H1 (cell line): ENCODE data around the gene CRADD. TPM values are rescaled to one million over a fixed set of nuclear protein-coding genes. Genes with fewer than 3 reads are reported as not detected.

ENCODE experiments used
- CTCF ChIA-PET: fragments of 300-600 bp; sonication (Branson Sonifier 250); formaldehyde crosslinking; loops from one replicate; lab custom pipeline; 2021; ENCODE audit not compliant: partially characterized antibody; lab: Charles Lee
- POLR2A ChIA-PET: fragments of 300-600 bp; sonication (Branson Sonifier 250); formaldehyde crosslinking; loops from one replicate; lab custom pipeline; 2021; ENCODE audit warnings: inconsistent platforms; ENCODE audit not compliant: partially characterized antibody; lab: Charles Lee
- DNase-seq, 2 experiments: peaks; one replicate each; pipeline versions ENCODE4 v3.0.0 to v3.0.0-alpha.2; 2010 to 2022; ENCODE audit warnings: low spot score in 2 of 2, low read depth in 1 of 2, mixed read lengths in 1 of 2
- FAIRE-seq: peaks from 2 replicates; lab custom pipeline; 2011; peaks lifted over from hg19 to GRCh38; lab: Jason Lieb, UNC
- H2AFZ ChIP-seq: 2 replicates; pipeline ENCODE4 v1.8.1; 2012; ENCODE audit warnings: low read length, inconsistent platforms
- H2AK5ac ChIP-seq: 2 replicates; pipeline ENCODE4 v1.6.1; 2013; ENCODE audit warnings: low read depth, low read length
- H2BK120ac ChIP-seq: replicated peaks from 2 replicates; pipeline ENCODE3; 2013; ENCODE audit warnings: low read depth, low read length, inconsistent platforms
- H2BK12ac ChIP-seq: 2 replicates; pipeline ENCODE4 v1.6.1; 2013; ENCODE audit warnings: low read depth, low read length
- H2BK15ac ChIP-seq: 2 replicates; pipeline ENCODE4 v1.6.1; 2013; ENCODE audit warnings: low read length
- H2BK20ac ChIP-seq: 2 replicates; pipeline ENCODE4 v1.6.1; 2013; ENCODE audit warnings: low read length
- H2BK5ac ChIP-seq: 2 replicates; pipeline ENCODE4 v1.6.1; 2013; ENCODE audit warnings: low read depth, low read length
- H3K14ac ChIP-seq: 2 replicates; pipeline ENCODE4 v1.6.1; 2013; ENCODE audit warnings: inconsistent platforms; ENCODE audit not compliant: insufficient read length
- H3K18ac ChIP-seq: 2 replicates; pipeline ENCODE4 v1.6.1; 2013; ENCODE audit warnings: low read length; ENCODE audit errors: extremely low read depth
- H3K23ac ChIP-seq: 2 replicates; pipeline ENCODE4 v1.6.1; 2013; ENCODE audit warnings: inconsistent platforms; ENCODE audit not compliant: insufficient read length
- H3K23me2 ChIP-seq: 2 replicates; pipeline ENCODE4 v1.6.1; 2013; ENCODE audit warnings: low read depth, low read length
- H3K27ac ChIP-seq: 2 replicates; pipeline ENCODE4 v1.6.1; 2011; ENCODE audit warnings: low read depth, low read length, inconsistent platforms
- H3K27me3 ChIP-seq, 4 experiments: replicated peaks in 1 of 4; 1 replicate in 1 of 4; 2 replicates in 3 of 4; pipeline versions ENCODE4 v1.6.1 to v1.8.1; 2011 to 2013; ENCODE audit warnings: low read length in 3 of 4, mild to moderate bottlenecking in 3 of 4, inconsistent platforms in 2 of 4, mixed read lengths in 2 of 4, moderate library complexity in 1 of 4; ENCODE audit not compliant: control insufficient read depth in 3 of 4, insufficient read depth in 3 of 4; ENCODE audit errors: extremely low read depth in 1 of 4
- H3K36me3 ChIP-seq, 4 experiments: 2 replicates each; pipeline versions ENCODE4 v1.6.1 to v1.8.1; 2011 to 2013; ENCODE audit warnings: mild to moderate bottlenecking in 4 of 4, low read length in 3 of 4, moderate library complexity in 2 of 4, control low read depth in 1 of 4, inconsistent platforms in 1 of 4; ENCODE audit not compliant: insufficient read depth in 4 of 4, control insufficient read depth in 2 of 4
- H3K4ac ChIP-seq: replicated peaks from 2 replicates; pipeline ENCODE3; 2013; ENCODE audit warnings: low read length, low read depth, mixed read lengths, inconsistent platforms; ENCODE audit not compliant: insufficient read length
- H3K4me1 ChIP-seq, 4 experiments: replicated peaks in 1 of 4; 1 replicate in 1 of 4; 2 replicates in 3 of 4; pipeline versions ENCODE4 v1.6.1 to v1.8.1; 2011 to 2013; ENCODE audit warnings: low read length in 3 of 4, inconsistent platforms in 2 of 4, mixed read lengths in 1 of 4; ENCODE audit not compliant: insufficient read depth in 4 of 4, control insufficient read depth in 3 of 4
- H3K4me2 ChIP-seq, 2 experiments: 2 replicates each; pipeline versions ENCODE4 v1.6.1 to v1.8.1; 2011 to 2013; ENCODE audit warnings: low read depth in 2 of 2, low read length in 2 of 2, control low read depth in 1 of 2, inconsistent platforms in 1 of 2, mild to moderate bottlenecking in 1 of 2; ENCODE audit not compliant: insufficient read depth in 1 of 2
- H3K4me3 ChIP-seq, 4 experiments: fragments of 200-600, 300-600 bp in 1 of 4; sonication (generic), shearing (Covaris generic), sonication (Bioruptor Twin) in 1 of 4; 2 replicates each; pipeline versions ENCODE4 v1.5.1 to v1.8.1; 2011 to 2016; ENCODE audit warnings: low read length in 4 of 4, low read depth in 3 of 4, control low read depth in 2 of 4, inconsistent platforms in 2 of 4, mild to moderate bottlenecking in 2 of 4, mixed read lengths in 1 of 4, moderate library complexity in 1 of 4; ENCODE audit not compliant: insufficient read depth in 2 of 4; ENCODE audit errors: extremely low read depth in 1 of 4
- H3K56ac ChIP-seq: replicated peaks from 2 replicates; pipeline ENCODE3; 2013; ENCODE audit warnings: low read depth, mild to moderate bottlenecking, mixed read lengths, low read length, inconsistent platforms; ENCODE audit not compliant: insufficient read length
- H3K79me1 ChIP-seq: 2 replicates; pipeline ENCODE4 v1.6.1; 2013; ENCODE audit warnings: low read depth, low read length, control low read depth
- H3K79me2 ChIP-seq, 2 experiments: 2 replicates each; pipeline versions ENCODE4 v1.6.1 to v1.8.1; 2012 to 2013; ENCODE audit warnings: low read length in 2 of 2, mild to moderate bottlenecking in 2 of 2, inconsistent platforms in 1 of 2; ENCODE audit not compliant: insufficient read depth in 2 of 2, control insufficient read depth in 1 of 2
- H3K9ac ChIP-seq, 4 experiments: replicated peaks in 1 of 4; 1 replicate in 1 of 4; 2 replicates in 3 of 4; pipeline versions ENCODE4 v1.6.1 to v1.8.1; 2011 to 2013; ENCODE audit warnings: low read depth in 3 of 4, low read length in 3 of 4, control low read depth in 2 of 4, mild to moderate bottlenecking in 2 of 4, moderate library complexity in 2 of 4, inconsistent platforms in 1 of 4; ENCODE audit errors: extremely low read depth in 1 of 4
- H3K9me3 ChIP-seq, 2 experiments: 2 replicates each; pipeline versions ENCODE4 v1.6.1 to v1.8.1; 2012 to 2013; ENCODE audit warnings: mild to moderate bottlenecking in 2 of 2, moderate library complexity in 2 of 2, control low read depth in 1 of 2, inconsistent platforms in 1 of 2, low read depth in 1 of 2, low read length in 1 of 2, mixed read lengths in 1 of 2; ENCODE audit not compliant: insufficient read depth in 2 of 2
- H4K20me1 ChIP-seq, 2 experiments: replicated peaks in 1 of 2; 2 replicates each; pipeline versions ENCODE3 to v1.8.1; 2011 to 2013; ENCODE audit warnings: inconsistent platforms in 2 of 2, low read length in 2 of 2, mild to moderate bottlenecking in 1 of 2; ENCODE audit not compliant: insufficient read depth in 2 of 2, control insufficient read depth in 1 of 2
- H4K5ac ChIP-seq: 2 replicates; pipeline ENCODE4 v1.6.1; 2013; ENCODE audit warnings: low read length, low read depth, mixed read lengths, inconsistent platforms; ENCODE audit not compliant: insufficient read length
- H4K8ac ChIP-seq: 2 replicates; pipeline ENCODE4 v1.8.0; 2013; ENCODE audit warnings: mild to moderate bottlenecking, moderate library complexity, low read length, inconsistent platforms; ENCODE audit not compliant: insufficient read depth; ENCODE audit errors: extremely low read depth
- H4K91ac ChIP-seq: replicated peaks from 2 replicates; pipeline ENCODE3; 2013; ENCODE audit warnings: low read length, mixed read lengths, inconsistent platforms; ENCODE audit not compliant: insufficient read length
- CHD1 ChIP-seq: IDR thresholded peaks from 2 replicates; pipeline ENCODE4 v1.6.1; 2012; ENCODE audit warnings: low read depth, low read length, improper control_type of control experiment
- TAF7 ChIP-seq: optimal IDR thresholded peaks from 2 replicates; pipeline ENCODE3; 2011; ENCODE audit warnings: low read depth, mild to moderate bottlenecking, inconsistent platforms, low read length, moderate library complexity, borderline replicate concordance
- TCF12 ChIP-seq: IDR thresholded peaks from 2 replicates; pipeline ENCODE4 v1.6.1; 2011; ENCODE audit warnings: low read depth, mild to moderate bottlenecking, low read length
- polyA plus RNA-seq, 7 experiments: library from polyadenylated mRNA; depleted of rRNA in 3 of 7; stranded (reverse) in 5 of 7; unstranded in 2 of 7; fragments of >200 nt in 5 of 7; fragments of 200-250 nt in 2 of 7; gene quantifications; 1 replicate in 5 of 7; 2 replicates in 1 of 7; 4 replicates in 1 of 7; pipeline versions ENCODE4 v1.2.1 to v1.2.3, GENCODE V29; 2011 to 2013; ENCODE audit warnings: missing spikeins in 2 of 7, mixed read lengths in 2 of 7
- total RNA-seq: library from RNA; stranded (reverse); fragmentation: NEBNext Ultra II Directional; extraction: Animal tissue kit (Norgen Biotek cat#: 25700); gene quantifications from 2 replicates; pipeline ENCODE4 v1.2.1, GENCODE V29; 2021

Gene CRADD
- total and polyA plus RNA-seq, 2 of the 8 experiments (the other 6 are each of a cell fraction or from before 2014, with no cell fraction given): 8.1 to 15.4 TPM

- CTCF ChIA-PET: interaction anchor here (1.0 to 1.9 kb wide), 3 partner anchors 9 to 375 kb away, joined by 3 to 7 read pairs (median 6); no protein-coding TSS in a partner anchor
- FAIRE-seq: no peak
- TF ChIP-seq CHD1 (no peak), TAF7 (no peak), TCF12 (no peak)
These were observed 48.4 kb downstream of the CRADD start for GRCh38 chr12:93725531-93725930.

More at GRCh38 chr12:93725531-93725930, 48.4 kb downstream of the CRADD start:
- no peak overlapping the region for H3K4ac ChIP-seq
- H3K27ac ChIP-seq: no peak overlapping the region
- POLR2A ChIA-PET: no interaction called here
- no peak overlapping the region for H4K5ac ChIP-seq
- H3K79me2 ChIP-seq: no peaks in the 10 kb centered on the region
- no peak overlapping the region for H3K4me3 ChIP-seq
- H3K56ac ChIP-seq: no peak overlapping the region
- no peak overlapping the region for H3K4me2 ChIP-seq
- no peak overlapping the region for H2AFZ ChIP-seq
- no peak overlapping the region for H3K23ac ChIP-seq
- H2BK20ac ChIP-seq: no peak overlapping the region
- no peak overlapping the region for H2BK5ac ChIP-seq
- H3K4me1 ChIP-seq: peaks cover 0 to 8% (median 0%) of the 10 kb centered on the region in 4 experiments; a peak in 2 of 7 replicates
- no peaks in the 10 kb centered on the region for H3K23me2 ChIP-seq
- H3K9me3 ChIP-seq: no peaks in the 10 kb centered on the region; a peak in 1 of 4 replicates
- no peak overlapping the region for H2AK5ac ChIP-seq
- no peaks in the 10 kb centered on the region for H3K27me3 ChIP-seq
- H3K14ac ChIP-seq: no peak overlapping the region
- no peak overlapping the region for H2BK120ac ChIP-seq
- H3K18ac ChIP-seq: no peak overlapping the region
- no peaks in the 10 kb centered on the region for H3K79me1 ChIP-seq
- no peaks in the 10 kb centered on the region for H3K36me3 ChIP-seq
- H4K20me1 ChIP-seq: no peaks in the 10 kb centered on the region
- H4K8ac ChIP-seq: no peak overlapping the region
- H2BK15ac ChIP-seq: no peak overlapping the region
- H4K91ac ChIP-seq: no peak overlapping the region
- DNase-seq: no peak
- no peak overlapping the region for H3K9ac ChIP-seq
- H2BK12ac ChIP-seq: no peak overlapping the region
